Sigmoid colon (tissue), 7 donors: Measurements from ENCODE around the gene MXD4. TPM values are rescaled to one million over a fixed set of nuclear protein-coding genes. Genes with fewer than 3 reads are reported as not detected.
A peak's percentile ranks its signal among the peaks of the same experiment; 100 is the strongest.

Source experiments
- DNase-seq: peaks from one replicate; pipeline ENCODE4 v3.0.0-alpha.2; 2019
- H3K27ac ChIP-seq, 4 donors: fragments of 200-600 bp; sonication (generic); one replicate each; pipeline ENCODE4 v1.5.1; 2016 to 2019; ENCODE audit warnings: mild to moderate bottlenecking in 1 of 4
- H3K27me3 ChIP-seq, 3 donors: fragments of 200-600 bp; sonication (generic); one replicate each; pipeline ENCODE4 v1.5.1; 2019; ENCODE audit warnings: mild to moderate bottlenecking in 1 of 3
- H3K36me3 ChIP-seq, 4 donors: fragments of 200-600 bp; sonication (generic); one replicate each; pipeline ENCODE4 v1.5.1; 2016 to 2019
- H3K4me1 ChIP-seq, 4 donors: fragments of 200-600 bp; sonication (generic); one replicate each; pipeline ENCODE4 v1.5.1; 2017 to 2019
- H3K4me3 ChIP-seq, 4 donors: fragments of 200-600 bp; sonication (generic); one replicate each; pipeline ENCODE4 v1.5.1; 2017 to 2019; ENCODE audit warnings: mild to moderate bottlenecking in 2 of 4, moderate library complexity in 1 of 4
- H3K9me3 ChIP-seq, 4 donors: fragments of 200-600 bp in 3 of 4; sonication (generic) in 3 of 4; one replicate each; pipeline versions ENCODE4 v1.5.1 to v1.6.1; 2013 to 2019
- EP300 ChIP-seq, 4 donors: sonication (generic); formaldehyde crosslinking; IDR thresholded peaks; one replicate each; pipeline ENCODE4 v1.6.1; 2017; ENCODE audit warnings: antibody characterized with exemption in 4 of 4
- POLR2A ChIP-seq, 2 donors: fragments of 450-650 bp; IDR thresholded peaks; one replicate each; pipeline ENCODE4 v1.6.1; 2016; ENCODE audit warnings: antibody characterized with exemption in 2 of 2, mild to moderate bottlenecking in 2 of 2, moderate library complexity in 2 of 2
- POLR2AphosphoS5 ChIP-seq, 4 donors: sonication (generic); formaldehyde crosslinking; IDR thresholded peaks; one replicate each; pipeline ENCODE4 v1.6.1; 2017; ENCODE audit warnings: antibody characterized with exemption in 4 of 4
- WGBS, 2 donors: extraction: QIAGEN DNeasy Blood & Tissue Kit; methylation state at CpG; one replicate each; pipeline ENCODE4 v1.1.7; 2013; 5-methylcytosine and 5-hydroxymethylcytosine counted together
- intact Hi-C: fragments of 100-400 bp; cut with DNase I; formaldehyde crosslinking; loops from one replicate; pipeline ENCODE4 v1.15.1; 2023
- polyA plus RNA-seq, 3 donors: library from polyadenylated mRNA; stranded (reverse); fragments of 200-250 nt; gene quantifications; one replicate each; pipeline ENCODE4 v1.2.3, GENCODE V29; 2013
- total RNA-seq, 4 donors: library from RNA; depleted of rRNA; stranded (reverse); fragments of >200 nt; gene quantifications; one replicate each; pipeline ENCODE4 v1.1.0, GENCODE V29; 2016
- TF ChIP-seq, protein P1 (sequence below), 4 experiments: fragments of 450-650 bp in 3 of 4; fragments of 200-600 bp in 1 of 4; IDR thresholded peaks; one replicate each; pipeline ENCODE4 v1.5.1; 2016 to 2019; ENCODE audit warnings: antibody characterized with exemption in 4 of 4, mild to moderate bottlenecking in 3 of 4, moderate library complexity in 2 of 4
- donor health status: healthy with polysubstance abuse.
- donor health status: Bipolar disorder and iron deficiency.
- donor health status: healthy.

MXD4 gene
- total and polyA plus RNA-seq, 7 donors, result 25.0 to 62.0 (median 36.4) TPM

DNA sequence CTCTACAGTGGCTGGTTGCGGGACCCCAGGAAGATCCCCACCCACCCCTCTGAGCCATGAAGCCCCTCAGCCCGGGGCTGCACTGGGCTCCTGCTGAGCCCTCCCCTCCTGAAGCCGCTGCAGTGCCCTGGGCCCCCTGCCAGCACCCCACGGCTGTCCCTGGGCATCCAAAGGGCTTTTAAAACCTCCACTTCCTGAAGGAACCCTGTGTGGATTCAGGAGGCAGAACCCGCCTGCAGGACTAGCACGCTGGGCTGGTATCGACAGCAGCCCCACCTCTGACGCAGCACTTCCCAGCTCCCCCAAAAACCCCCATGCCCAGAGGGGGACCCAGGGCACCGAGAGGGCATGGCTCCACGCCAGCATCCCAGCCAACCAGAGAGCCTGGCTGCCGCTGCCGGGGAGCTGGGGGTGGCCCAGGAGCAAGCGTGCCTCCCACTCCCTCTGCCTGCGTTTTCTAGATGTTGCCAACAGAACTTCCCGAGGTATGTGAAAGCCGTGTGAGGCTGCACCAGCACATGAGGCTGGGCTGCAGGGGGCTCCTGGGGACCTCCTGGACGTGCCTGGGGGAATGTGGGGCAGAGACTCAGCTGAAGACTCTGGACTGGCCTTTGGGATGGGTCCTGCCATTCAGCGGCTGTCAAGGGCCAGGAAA, 6.3 kb downstream of the MXD4 start:
- WGBS, 2 donors, result 76 to 85% methylated on average over 18 of the region's 18 CpGs
- H3K4me3 ChIP-seq, result peak overlapping the region in 3 of 4 donors; percentile 16 to 27 (median 25)
- intact Hi-C loops, result no loop called here

DNA sequence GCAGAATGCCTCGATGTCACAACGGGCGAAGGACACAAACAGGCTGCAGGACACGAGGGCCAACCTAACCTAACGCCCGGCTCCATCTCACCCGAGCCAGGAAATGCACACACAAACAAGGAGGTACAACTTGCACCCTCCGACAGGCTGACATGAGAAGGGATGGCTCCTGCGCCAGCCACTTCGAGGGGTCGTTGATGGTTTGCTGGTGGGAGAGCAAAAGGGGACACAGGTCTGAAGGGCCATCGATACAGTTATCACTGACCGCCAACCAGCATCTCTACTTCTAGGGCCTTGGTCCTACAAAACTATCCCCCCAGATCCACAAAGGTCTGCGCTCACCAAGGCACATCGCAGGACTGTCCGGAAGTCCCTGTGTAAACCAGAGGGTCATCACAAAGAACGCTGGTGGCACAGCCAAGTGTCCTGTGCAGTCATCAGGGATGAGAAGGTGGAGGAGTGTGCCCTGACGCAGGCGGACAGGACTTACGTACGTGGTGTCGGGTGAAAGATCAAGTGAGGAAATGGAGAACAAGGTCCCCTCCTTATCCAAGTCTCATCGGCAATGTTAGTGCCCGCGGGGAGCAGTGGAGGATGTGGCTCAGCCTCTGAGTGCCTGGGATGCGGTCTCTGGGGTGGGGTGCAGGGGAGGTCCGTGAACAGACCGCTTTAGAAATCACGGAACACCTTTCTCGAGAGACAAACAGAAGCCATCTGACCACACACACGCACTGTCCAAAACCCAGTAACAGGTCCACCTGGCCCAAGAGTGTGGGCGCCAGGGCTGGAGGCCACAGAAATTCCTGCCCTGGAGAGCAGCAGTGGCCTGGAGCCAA, 7.0 kb downstream of the MXD4 start:
- H3K9me3 ChIP-seq, result no peaks in the 10 kb centered on the region
- 92% methylated on average over 32 of the region's 32 CpGs for WGBS, 2 donors
- intact Hi-C loops, result no loop called here
- TF ChIP-seq, protein P1, sequence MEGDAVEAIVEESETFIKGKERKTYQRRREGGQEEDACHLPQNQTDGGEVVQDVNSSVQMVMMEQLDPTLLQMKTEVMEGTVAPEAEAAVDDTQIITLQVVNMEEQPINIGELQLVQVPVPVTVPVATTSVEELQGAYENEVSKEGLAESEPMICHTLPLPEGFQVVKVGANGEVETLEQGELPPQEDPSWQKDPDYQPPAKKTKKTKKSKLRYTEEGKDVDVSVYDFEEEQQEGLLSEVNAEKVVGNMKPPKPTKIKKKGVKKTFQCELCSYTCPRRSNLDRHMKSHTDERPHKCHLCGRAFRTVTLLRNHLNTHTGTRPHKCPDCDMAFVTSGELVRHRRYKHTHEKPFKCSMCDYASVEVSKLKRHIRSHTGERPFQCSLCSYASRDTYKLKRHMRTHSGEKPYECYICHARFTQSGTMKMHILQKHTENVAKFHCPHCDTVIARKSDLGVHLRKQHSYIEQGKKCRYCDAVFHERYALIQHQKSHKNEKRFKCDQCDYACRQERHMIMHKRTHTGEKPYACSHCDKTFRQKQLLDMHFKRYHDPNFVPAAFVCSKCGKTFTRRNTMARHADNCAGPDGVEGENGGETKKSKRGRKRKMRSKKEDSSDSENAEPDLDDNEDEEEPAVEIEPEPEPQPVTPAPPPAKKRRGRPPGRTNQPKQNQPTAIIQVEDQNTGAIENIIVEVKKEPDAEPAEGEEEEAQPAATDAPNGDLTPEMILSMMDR (IDR thresholded peaks at IDR 0.05), result no peak
- TF ChIP-seq POLR2A (IDR thresholded peaks at IDR 0.05) (no peak), EP300 (IDR thresholded peaks at IDR 0.05) (no peak), POLR2AphosphoS5 (IDR thresholded peaks at IDR 0.05) (no peak)
- H3K36me3 ChIP-seq, result peaks cover 12 to 60% (median 36%) of the 10 kb centered on the region in 4 donors
- H3K27me3 ChIP-seq, result no peaks in the 10 kb centered on the region
- H3K4me3 ChIP-seq, result no peak overlapping the region
- H3K4me1 ChIP-seq, result peaks cover 0 to 60% (median 51%) of the 10 kb centered on the region in 4 donors
- peak; percentile 57 for DNase-seq
- peak overlapping the region; percentile 87 to 96 (median 94) for H3K27ac ChIP-seq

More for the DNA sequence above, 6.3 kb downstream of the MXD4 start:
- TF ChIP-seq, protein P1 (IDR thresholded peaks at IDR 0.05), result no peak
- TF ChIP-seq POLR2AphosphoS5 (IDR thresholded peaks at IDR 0.05) (peak in 2 of 4 donors; percentile 9 to 17), POLR2A (IDR thresholded peaks at IDR 0.05) (no peak)
- DNase-seq, result peak; percentile 76
- no peaks in the 10 kb centered on the region for H3K9me3 ChIP-seq
- peaks cover 0 to 68% (median 59%) of the 10 kb centered on the region in 4 donors for H3K4me1 ChIP-seq
- peak overlapping the region; percentile 87 to 96 (median 94) for H3K27ac ChIP-seq
- H3K27me3 ChIP-seq, result no peaks in the 10 kb centered on the region
- peaks cover 8 to 52% (median 29%) of the 10 kb centered on the region in 4 donors for H3K36me3 ChIP-seq

DNA sequence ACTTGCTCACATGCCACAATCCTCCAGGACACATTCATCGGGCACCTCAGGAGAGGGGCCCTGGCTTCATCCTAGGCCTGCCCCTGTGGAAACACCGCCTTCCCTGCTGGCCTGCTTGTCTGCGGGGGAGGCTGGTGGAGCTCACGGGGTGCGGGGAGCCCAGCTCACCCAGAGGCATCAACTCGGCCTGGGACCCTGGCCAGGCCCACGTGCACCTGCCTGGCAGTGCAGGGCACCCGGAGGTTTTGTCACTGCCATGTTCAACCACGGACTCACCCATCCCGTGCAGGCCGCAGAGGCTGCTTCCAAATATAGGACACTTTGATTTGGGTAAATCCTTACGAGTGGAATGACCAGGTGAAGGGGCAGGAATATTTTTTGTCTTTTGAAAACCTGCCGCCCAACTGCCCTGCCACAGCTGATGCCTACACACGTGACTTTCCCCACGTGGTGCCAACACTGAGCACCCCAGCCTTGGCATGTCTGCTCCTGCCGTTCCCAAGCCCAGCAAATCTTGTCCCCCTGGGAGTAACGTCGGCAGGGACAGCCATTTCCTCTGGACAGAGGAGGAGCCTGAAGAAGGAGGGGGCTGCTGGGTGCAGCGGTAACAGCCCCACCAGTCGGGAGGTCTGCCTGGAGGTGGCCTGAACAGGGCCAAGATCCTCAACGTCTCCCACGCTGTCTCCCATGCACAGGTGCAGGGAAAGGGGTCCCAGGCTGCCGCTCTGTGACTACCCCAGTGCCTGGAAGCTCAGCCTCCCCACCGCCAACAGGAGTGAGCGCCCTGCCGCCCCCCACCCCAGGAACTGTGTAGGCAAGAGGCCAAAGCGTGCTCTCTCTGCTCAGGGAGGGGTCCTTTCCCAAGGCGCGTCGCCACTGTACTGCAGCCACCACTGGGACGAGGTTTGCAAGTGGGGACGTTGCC, 8.5 kb downstream of the MXD4 start:
- TF ChIP-seq EP300 (IDR thresholded peaks at IDR 0.05), result no peak
- no peak for TF ChIP-seq POLR2AphosphoS5 (IDR thresholded peaks at IDR 0.05)
- no peak for TF ChIP-seq POLR2A (IDR thresholded peaks at IDR 0.05)
- TF ChIP-seq, protein P1 (IDR thresholded peaks at IDR 0.05), result no peak
- peak; percentile 62 for DNase-seq
- H3K36me3 ChIP-seq, result peaks cover 17 to 67% (median 46%) of the 10 kb centered on the region in 4 donors
- peaks cover 0 to 45% (median 37%) of the 10 kb centered on the region in 4 donors for H3K4me1 ChIP-seq
- WGBS, 2 donors, result 90 to 91% methylated on average over 32 of the region's 32 CpGs
- H3K27ac ChIP-seq, result no peak overlapping the region
- no peak overlapping the region for H3K4me3 ChIP-seq
- no peaks in the 10 kb centered on the region for H3K9me3 ChIP-seq
- intact Hi-C loops, result no loop called here
- H3K27me3 ChIP-seq, result no peaks in the 10 kb centered on the region

DNA sequence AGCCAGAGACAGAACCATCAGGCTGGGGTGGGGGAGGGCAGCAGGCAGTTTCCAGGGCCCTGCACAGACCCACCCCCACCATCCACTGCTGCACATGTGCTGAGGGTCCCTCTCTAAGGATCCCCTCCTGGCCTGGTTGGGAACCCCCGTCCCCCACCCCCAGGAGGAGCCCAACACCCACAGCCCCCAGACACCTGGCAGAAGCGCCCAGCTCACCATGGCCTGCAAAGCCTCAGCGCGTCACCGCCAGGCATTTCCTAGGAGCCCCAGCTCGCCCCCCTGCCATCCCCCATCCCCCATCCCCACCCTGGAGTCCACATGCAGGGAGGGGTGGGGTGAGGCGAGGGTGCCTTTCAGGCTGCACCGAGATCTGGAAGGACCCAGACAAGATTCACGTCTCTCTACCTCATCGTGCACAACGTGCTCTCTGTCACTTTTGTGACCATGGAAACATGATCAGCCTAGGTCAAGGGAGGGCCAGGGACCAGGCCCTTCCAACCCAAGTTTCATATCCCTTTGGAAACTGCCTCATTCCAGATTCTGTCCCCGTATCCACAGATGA, 9.3 kb downstream of the MXD4 start:
- Histone ChIP-seq H3K27me3 (no peaks in the 10 kb centered on the region), H3K4me3 (no peak overlapping the region), H3K36me3 (peaks cover 17 to 75% (median 49%) of the 10 kb centered on the region in 4 donors), H3K27ac (no peak overlapping the region), H3K4me1 (peaks cover 0 to 37% (median 29%) of the 10 kb centered on the region in 4 donors), H3K9me3 (no peaks in the 10 kb centered on the region)
- no peak for DNase-seq
- WGBS, 2 donors, result 89 to 91% methylated on average over 12 of the region's 12 CpGs
- intact Hi-C loops, result no loop called here
- no peak for TF ChIP-seq EP300 (IDR thresholded peaks at IDR 0.05)
- TF ChIP-seq, protein P1 (IDR thresholded peaks at IDR 0.05), result no peak
- no peak for TF ChIP-seq POLR2A (IDR thresholded peaks at IDR 0.05)
- no peak for TF ChIP-seq POLR2AphosphoS5 (IDR thresholded peaks at IDR 0.05)
